GM18505 (cell line): ENCODE measurements around the gene NEUROG2.
"Not testable (repeated sequence)": the region's sequence is repeated elsewhere in the genome, so short reads cannot be mapped to it uniquely, and the experiment has no call there.

Experiments
- ATAC-seq: cut with Tn5 transposase; IDR thresholded peaks from one replicate; pipeline ENCODE4 v1.9.1; 2021; ENCODE audit not compliant: unreplicated experiment
- POLR2A ChIP-seq: IDR thresholded peaks from 4 replicates; pipeline ENCODE4 v1.6.1; 2011; ENCODE audit warnings: borderline replicate concordance; ENCODE audit not compliant: insufficient read depth, insufficient read length; ENCODE audit errors: extremely low read depth

NEUROG2 gene

DNA sequence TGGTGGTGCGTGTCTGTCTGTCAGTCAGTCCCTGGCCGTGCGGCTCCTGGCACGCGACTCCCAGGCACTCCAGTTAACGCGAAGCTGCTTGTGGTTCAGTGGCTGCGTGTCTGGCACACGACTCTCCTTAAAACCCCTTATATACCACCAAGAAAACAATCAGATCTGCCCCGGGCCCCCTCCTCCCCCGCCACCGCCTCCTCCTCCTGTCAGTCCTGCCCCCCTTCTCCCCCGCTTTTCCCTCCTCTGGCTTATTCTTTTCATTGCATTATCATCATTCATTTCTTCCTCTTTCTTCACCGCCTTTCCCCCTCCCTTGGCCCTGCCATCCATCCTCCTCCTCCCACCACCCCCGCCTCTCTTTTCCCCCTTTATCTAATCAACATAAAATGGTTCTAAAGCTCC is at the start of gene NEUROG2:
Gene NEUROG2, minus strand, starts transcription at position 115 of the 405 bp plus-strand sequence. CDS start 705 bp downstream, outside the sequence.
- TF ChIP-seq POLR2A = no peak
- ATAC-seq = no peak

DNA sequence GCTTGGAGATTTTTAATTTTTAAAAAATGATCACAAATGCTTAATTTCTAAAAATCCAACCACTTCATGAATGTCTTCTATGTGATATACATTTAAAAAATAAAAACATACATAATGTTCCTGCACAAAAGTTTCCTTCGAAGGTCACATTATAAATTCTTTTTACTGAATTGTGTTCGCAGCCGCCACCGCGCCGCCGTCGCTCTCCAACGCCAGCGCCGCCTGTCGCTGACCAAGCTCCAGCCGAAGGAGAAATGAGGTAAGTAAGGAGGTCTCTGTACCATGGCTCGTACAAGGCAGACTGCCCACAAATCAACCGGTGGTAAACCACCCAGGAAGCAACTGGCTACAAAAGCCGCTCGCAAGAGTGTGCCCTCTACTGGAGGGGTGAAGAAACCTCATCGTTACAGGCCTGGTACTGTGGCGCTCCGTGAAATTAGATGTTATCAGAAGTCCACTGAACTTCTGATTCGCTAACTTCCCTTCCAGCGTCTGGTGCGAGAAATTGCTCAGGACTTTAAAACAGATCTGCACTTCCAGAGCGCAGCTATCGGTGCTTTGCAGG is 48.8 kb upstream of the NEUROG2 start:
- ATAC-seq = no peak
- no peak for TF ChIP-seq POLR2A

DNA sequence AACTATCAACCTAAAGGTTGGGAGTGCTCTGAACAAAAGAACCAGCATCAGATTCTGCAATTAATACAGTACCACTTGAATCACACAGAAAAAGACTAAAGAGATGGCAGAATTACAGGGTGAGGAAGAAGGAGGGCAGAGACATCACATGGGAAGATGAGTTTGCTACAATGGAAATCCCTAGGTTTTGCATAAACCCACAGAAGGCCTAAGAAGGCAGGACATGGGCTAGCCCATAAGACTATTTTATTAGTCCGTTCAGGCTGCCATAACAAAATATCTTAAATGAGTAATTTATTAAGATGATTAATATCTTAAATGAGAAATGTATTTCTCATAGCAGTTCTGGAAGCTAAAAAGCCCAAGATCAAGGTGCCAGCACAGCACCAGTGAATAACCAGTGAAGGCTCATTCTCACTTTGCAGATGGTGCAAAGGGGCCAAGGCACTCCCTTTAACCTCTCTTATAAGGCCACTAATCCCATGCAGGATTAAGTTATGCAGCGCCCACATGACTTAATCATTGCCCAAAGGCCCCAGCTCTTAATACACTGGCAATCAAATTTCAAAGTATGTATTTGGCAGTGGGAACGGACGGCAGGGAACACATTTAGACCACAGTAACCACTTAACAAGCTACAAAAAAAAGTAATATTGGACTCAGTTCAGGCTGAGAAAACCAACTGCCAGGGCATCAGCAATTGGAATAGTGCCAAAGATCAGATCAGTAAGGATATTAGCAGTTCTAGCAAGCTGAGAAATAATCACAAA is 47.6 kb upstream of the NEUROG2 start:
- ATAC-seq = no peak
- no peak for TF ChIP-seq POLR2A

GRCh38 chr4:112562254-112562879 is 46.4 kb upstream of the NEUROG2 start:
- no peak for ATAC-seq
- no peak for TF ChIP-seq POLR2A

DNA sequence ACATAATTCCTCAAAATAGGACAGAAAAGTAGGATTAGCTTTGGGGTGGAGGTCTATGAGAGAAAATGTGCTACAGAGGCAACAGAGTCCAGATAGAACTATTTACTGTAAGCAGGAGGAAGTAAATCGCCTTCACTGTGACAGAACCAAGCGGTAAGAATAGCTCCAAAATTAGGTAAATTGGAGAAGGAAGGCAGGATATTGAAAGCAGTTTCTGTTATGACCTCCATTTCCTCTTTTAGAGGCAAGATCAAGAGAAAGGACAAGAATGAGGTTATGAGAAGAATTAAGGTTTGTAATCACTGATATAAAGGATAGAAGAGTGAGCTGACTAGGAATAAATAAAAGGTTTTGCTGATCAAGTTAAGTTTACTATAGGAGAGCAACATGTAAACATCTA is 44.1 kb upstream of the NEUROG2 start:
- TF ChIP-seq POLR2A = no peak
- ATAC-seq = peak; percentile 81

DNA sequence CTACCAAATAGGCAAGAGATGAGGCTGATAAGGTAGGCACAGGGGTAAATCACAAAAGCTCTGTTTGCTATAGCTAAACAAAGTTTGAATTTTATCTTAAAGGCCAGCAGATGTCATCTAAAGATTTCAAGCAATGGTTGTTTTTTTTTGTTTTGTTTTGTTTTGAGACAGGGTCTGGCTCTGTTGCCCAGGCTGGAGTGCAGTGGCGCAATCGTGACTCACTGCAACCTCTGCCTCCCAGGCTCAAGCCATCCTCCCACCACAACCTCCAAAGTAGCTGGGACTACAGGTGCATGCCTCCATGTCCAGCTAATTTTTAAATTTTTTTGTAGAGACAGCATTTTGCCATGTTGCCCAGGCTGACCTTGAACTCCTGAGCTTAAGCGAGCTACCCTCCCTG is 43.1 kb upstream of the NEUROG2 start:
- ATAC-seq = no peak
- TF ChIP-seq POLR2A = no peak

DNA sequence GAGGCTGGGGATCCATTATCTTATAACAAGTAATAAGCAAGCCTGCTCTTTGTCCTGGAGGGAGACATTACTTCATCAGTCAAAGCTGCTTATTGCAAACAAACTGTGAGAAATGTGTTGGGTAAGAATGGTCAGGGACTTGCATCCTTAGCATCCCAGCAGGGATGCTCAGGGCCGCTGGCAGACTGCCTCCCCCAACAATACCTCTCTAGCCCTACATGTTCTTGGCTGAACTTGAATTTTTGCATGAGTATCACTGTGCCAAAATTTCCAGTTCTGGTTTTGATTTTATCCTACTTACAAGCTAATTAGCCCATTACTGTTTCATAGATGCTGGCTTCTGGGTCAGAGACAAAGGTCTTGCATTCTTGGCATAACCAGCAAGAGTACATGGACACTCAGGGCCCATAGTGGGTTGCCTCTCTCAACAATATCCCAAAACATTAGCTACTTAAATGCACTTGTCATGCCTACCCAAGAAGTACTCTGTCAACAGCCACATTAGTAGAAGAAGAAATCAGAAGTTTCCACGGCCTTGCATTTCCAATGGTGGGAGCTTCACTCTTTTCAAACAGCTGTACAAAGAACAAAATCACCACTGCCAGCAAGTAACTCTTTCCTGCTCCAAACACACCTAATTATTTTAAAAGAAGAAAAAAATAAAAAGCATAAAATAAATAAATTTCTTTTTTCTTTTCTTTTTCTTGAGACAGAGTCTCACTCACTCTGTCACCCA is 41.9 kb upstream of the NEUROG2 start:
- no peak for TF ChIP-seq POLR2A
- no peak for ATAC-seq

- ATAC-seq = not testable (repeated sequence)
These were observed 38.3 kb upstream of the NEUROG2 start for GRCh38 chr4:112554271-112554670.

- ATAC-seq = no peak
- TF ChIP-seq POLR2A = no peak
These were observed 36.7 kb upstream of the NEUROG2 start for GRCh38 chr4:112552668-112553067.

- no peak for TF ChIP-seq POLR2A
- no peak for ATAC-seq
These were observed 34.7 kb upstream of the NEUROG2 start for GRCh38 chr4:112550728-112551127.

GRCh38 chr4:112546476-112546875 is 30.5 kb upstream of the NEUROG2 start:
- TF ChIP-seq POLR2A = no peak
- no peak for ATAC-seq

- no peak for TF ChIP-seq POLR2A
These were observed 29.4 kb upstream of the NEUROG2 start for GRCh38 chr4:112545346-112545745.

GRCh38 chr4:112540695-112541094 is 24.7 kb upstream of the NEUROG2 start:
- no peak for TF ChIP-seq POLR2A
- ATAC-seq = no peak

More at GRCh38 chr4:112545346-112545745, 29.4 kb upstream of the NEUROG2 start:
- no peak for ATAC-seq
